HG02973 (cell line): ENCODE data around the gene UBE2I.
"Not testable (repeated sequence)": the region's sequence is repeated elsewhere in the genome, so short reads cannot be mapped to it uniquely, and the experiment has no call there.

Experiments
- ATAC-seq: cut with Tn5 transposase; IDR thresholded peaks from one replicate; pipeline ENCODE4 v1.9.1; 2021; ENCODE audit warnings: moderate library complexity; ENCODE audit not compliant: unreplicated experiment

The UBE2I gene

GRCh38 chr16:1328136-1328535 lies 18.7 kb downstream of the UBE2I start:
- ATAC-seq = not testable (repeated sequence)

DNA sequence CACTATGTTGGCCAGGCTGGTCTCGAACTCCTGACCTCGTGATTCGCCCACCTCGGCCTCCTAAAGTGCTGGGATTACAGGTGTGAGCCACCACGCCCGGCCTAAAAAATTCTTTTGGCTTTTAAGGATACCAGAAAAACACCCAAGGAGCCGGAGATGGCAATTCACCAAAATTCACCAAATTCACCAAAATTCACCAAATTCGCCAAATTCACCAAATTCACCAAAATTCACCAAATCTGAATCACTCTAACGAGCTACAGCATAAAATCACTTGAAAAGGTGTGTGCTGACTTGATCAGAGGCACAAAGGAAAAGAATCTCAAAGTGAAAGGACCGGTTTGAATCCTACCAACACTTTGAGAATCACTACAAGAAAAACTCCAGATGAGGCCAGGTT lies 19.5 kb downstream of the UBE2I start:
- ATAC-seq = not testable (repeated sequence)

GRCh38 chr16:1330260-1330914 lies 21.0 kb downstream of the UBE2I start:
- ATAC-seq = no peak

- no peak for ATAC-seq
Observed at GRCh38 chr16:1330931-1331711, 21.7 kb downstream of the UBE2I start.

DNA sequence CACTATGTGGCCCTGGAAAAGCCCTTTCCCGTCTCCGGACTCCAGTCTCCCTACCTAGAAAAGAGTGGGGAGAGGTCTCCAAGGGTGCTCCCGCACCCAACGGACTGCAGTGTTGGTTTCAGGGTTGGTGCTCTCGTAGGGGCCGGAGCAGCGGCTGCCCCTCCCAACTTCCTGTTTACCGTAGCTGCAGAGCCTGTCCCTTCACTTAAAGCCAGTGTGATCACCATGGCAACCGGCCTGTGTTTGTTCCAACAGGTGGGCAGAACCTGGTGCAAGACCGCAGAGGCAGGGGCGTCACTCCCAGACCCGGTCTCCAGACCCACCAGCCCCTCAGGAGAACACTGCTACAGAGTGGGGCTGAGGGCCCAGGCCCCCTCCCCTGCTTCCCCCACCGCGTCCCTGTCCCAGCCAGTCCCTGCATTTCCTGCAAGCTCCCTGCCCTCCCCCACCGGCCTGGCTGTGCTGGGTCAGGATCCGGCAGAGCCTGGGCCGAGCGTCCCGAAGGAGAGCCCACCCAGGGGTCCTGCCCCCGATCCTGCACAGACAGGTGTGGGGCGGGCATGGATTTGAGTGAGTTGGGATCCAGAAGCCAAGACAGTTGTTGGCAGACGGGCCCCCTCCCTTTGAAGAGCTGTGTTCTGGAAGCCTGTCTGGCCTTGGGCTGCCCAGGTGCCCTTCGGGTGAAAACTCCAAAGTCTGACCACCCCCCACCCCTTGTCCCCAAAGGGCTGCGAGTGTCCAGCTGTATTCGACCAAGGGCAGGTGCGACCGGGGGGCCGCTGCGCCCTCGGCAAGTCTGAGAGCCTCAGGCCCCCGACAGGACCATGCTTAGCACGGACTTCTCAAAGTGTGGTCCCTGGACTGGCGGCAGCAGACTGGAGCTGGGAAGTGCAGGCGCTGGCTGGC lies 22.5 kb downstream of the UBE2I start:
- ATAC-seq = peak; percentile 58

- ATAC-seq = no peak
Observed at GRCh38 chr16:1332618-1333148, 23.2 kb downstream of the UBE2I start.

DNA sequence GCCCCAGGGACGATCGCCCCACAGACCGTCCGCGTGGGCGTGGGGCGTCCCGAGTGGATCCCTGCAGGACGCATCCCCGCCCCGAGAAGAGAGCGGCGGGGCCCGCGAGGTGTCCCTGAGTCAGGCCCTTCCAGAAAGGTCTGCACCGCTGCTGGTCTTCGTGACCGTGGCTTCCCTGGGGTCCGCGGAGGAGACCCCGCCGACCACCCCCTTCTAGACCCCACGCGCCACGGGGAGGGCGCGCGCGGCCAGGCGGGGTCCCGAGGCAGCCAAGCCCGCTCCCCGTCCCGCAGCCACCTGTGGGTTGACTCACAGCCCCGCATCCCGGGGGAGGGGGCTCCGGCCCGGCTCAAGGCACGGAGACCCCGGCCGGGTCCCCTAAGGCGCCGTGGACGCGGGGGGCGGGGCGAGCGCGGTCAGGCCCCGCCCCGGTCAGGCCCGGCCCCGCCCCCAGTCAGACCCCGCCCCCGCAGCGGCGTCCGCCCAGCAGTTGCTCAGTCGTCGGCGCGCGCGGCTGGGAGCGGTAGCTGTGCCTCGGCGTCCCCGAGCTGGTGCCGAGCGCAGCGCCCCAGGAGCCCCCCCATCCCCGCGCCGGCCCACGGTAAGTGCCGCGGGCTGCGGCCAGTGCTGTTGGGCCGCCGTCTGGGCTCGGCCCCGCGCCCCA lies 23.8 kb downstream of the UBE2I start, which contains the start of gene BAIAP3:
Gene BAIAP3, plus strand, starts transcription at position 497 of the 664 bp plus-strand sequence. CDS start 4,905 bp downstream, outside the sequence.
- ATAC-seq = no peak

DNA sequence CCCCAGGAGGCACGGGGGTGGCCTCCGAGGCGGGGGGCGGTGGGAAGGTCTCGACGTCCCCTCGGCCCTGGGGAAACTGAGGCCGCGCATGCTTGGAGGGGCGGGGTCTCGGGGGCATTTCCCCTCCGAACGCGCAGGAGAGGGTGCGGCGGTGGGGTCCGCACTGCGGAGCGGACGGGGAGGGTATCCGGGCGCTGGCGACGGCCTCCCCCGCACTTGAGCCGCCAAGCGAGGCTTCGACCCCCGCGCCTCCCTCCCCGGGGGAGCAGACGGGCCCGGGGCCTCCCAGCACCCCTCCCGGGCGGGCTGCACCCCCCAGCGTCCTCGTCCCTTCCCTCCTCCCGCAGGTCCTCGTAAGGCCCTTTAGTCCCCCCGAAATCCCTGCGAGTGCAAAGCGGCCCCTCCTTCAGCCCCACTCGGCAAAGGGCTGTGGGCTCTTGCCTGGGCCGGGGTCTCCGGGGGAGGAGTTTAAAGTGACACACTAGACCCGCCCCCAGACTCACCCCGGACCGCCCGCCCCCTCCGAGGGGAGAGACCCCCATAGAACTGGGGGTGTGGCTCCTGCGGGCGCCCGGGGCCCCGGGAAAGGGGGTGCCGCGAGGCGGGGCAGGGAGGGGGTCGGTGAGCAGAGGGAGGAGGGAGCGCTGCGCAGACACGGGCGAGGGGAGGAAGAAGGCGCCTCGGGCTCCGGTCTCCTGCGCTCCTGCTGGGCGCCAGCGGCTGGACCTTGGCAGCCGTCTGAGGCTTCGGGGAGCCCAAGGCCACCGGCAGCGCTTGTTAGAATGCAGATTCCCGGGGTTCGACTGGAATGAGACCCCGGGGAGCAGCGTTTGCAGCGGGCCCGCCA lies 24.6 kb downstream of the UBE2I start:
- no peak for ATAC-seq

DNA sequence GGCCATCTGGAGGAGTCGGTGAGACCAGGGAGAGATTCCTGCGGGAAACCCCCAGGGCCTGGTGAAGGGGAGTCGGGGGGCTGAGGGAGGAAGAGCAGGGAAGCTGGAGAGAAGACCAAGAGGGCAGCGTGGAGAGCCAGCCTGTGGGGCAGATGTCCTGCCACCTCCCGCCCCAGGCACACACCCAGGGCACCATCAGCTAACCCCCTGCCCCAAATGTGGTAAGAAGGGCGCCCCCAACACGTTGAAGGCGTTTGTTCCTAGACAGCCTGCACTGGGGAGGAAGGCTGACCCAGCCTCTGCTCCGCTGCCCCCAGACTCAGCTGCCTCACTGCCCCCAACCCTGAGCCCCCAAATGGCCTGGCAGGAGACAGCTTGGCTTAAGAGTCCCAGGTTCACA lies 25.3 kb downstream of the UBE2I start:
- ATAC-seq = no peak

- ATAC-seq = no peak
Observed at GRCh38 chr16:1335211-1335971, 26.0 kb downstream of the UBE2I start.

DNA sequence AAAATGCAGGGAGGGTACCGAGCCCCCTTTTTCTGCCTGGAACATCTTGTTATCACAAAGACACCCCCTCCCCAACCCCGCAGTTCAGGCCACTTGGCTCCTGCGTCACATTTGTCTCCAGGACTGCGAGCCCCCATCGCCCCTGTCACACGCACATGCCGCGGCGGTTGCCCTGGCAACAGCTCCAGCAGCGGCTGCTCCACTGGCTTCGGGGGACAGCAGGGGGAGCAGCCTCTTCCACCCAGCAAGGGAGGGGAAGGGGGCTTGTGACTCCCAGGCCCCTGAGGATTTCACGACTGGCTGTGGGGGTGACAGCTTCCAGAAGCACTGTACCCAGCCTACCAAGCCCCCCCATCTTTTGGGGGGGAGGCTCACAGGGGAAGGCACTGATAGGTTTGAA lies 26.6 kb downstream of the UBE2I start:
- ATAC-seq = no peak

DNA sequence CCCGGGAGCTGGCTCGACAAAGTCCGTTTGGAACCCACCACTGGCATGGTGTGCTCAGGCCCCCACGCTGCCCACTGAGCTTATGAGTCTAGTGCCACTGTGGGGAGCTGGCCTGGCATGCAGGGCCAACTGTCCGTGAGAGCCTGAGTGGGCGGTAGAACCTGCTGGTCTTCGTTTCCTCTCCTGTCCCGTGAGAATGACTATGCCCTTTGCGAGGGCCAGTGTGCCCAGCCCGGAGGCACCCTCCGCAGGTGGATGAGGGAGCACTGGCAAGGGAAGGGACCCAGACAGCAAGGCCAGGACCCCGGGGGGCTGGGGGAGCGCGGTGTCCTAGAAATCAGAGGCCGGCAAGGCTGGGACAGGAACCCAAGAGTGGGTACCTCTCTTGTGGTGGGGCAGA lies 27.2 kb downstream of the UBE2I start:
- no peak for ATAC-seq

DNA sequence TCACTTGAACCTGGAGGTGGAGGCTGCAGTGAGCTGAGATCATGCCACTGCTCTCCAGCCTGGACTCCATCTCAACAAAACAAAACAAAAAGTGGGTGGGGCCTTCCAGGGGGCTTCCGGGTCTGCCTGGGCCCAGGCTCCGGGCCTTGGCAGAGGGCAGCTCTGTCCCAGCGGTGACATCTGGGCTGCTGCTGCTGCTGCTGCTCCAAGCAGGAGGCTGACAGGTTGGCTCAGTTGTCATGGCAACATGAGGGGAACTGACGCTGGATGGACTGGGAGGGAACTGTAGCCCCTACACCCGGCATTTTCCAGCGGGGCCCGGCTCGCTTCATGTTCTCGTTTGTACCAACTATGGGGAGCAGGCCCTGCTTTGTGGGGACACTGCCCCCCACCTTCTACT lies 28.1 kb downstream of the UBE2I start:
- no peak for ATAC-seq

DNA sequence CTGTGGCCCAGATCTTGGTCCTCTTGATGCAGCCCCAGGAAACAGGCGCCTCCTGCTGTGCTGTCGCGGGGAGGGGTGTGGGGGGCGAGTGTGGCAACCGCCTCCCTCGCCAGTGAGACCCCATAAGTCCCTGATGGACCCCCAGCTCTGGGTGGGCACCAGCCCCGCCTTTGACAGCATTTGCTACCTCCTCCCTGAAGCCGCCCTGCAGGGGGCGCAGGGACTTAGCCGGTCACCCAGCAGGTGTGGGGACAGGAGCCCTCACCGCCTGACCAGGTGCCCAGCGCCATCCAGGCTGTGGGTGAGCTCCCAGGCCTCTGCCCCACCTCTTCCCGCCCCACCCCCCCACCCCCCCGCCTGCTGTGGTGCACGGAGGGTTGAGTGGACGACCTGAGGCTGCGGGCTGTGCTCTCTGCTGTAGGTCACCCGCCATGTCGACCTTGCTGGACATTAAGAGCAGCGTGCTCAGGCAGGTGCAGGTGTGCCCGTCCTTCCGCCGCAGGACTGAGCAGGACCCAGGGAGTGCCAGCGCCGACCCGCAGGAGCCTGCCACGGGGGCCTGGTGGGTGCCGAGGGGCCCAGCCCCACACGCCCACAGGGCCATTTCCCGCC lies 28.8 kb downstream of the UBE2I start:
- ATAC-seq = no peak

GRCh38 chr16:1338855-1339675 lies 29.6 kb downstream of the UBE2I start:
- ATAC-seq = no peak

- ATAC-seq = no peak
Observed at GRCh38 chr16:1340730-1341494, 31.5 kb downstream of the UBE2I start.
